ENCODE data around the gene SIRPG.

DNA sequence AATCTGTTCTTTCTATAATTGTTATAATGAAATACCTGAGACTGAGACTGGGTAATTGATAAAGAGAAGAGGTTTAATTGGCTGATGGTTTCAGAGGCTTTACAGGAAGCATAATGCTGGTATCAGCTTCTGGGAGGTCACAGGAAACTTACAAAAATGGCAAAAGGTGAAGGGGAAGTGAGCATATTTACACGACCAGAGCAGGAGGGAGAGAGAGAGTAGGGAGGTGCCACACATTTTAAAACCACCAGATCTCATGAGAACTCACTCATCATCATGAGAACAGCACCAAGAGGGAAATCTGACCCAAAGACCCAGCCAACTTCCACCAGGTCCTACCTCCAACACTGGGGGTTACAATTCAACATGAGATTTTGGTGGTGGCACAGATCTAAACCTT, 35.1 kb downstream of the SIRPG start:
- TF ChIP-seq POLR2A (IDR thresholded peaks at IDR 0.05; ENCODE audit: low read length) (no peak), GATA1 (IDR thresholded peaks at IDR 0.05; ENCODE audit: low read depth, low read length) (no peak)

Measured in erythroblast (primary cell).